IMR-90 (cell line): ENCODE data around the gene C16orf96. TPM values are rescaled to one million over a fixed set of nuclear protein-coding genes. Genes with fewer than 3 reads are reported as not detected.

Source experiments
- ATAC-seq: fragments of 200-7000 bp; cut with Tn5 transposase; 2 replicates; pipeline ENCODE4 v1.9.1; 2020; ENCODE audit warnings: low read depth, mild to moderate bottlenecking, moderate library complexity
- BruUV-seq: library from RNA; stranded (reverse); fragments of 400-500 nt; replicated peaks from 2 replicates; lab custom pipeline; 2021; lab: Mats Ljungman, UMichigan
- CTCF ChIA-PET: fragments of 300-600 bp; formaldehyde crosslinking; extraction: SDS; loops from one replicate; lab custom pipeline; 2021; ENCODE audit warnings: antibody characterized with exemption; lab: Yijun Ruan, JAX
- POLR2A ChIA-PET: fragments of 300-600 bp; sonication (Branson Sonifier 250); formaldehyde crosslinking; loops from one replicate; lab custom pipeline; 2022; ENCODE audit warnings: antibody characterized with exemption; ENCODE audit not compliant: unreplicated experiment; lab: Charles Lee
- DNase-seq: peaks from one replicate; pipeline ENCODE4 v3.0.0; 2013
- H2AFZ ChIP-seq: replicated peaks from 2 replicates; pipeline ENCODE3; 2013; ENCODE audit warnings: low read length, mild to moderate bottlenecking; ENCODE audit not compliant: poor library complexity
- H2AK5ac ChIP-seq: 2 replicates; pipeline ENCODE4 v1.6.1; 2013; ENCODE audit warnings: low read depth, low read length, inconsistent platforms
- H2AK9ac ChIP-seq: replicated peaks from 2 replicates; pipeline ENCODE3; 2013; ENCODE audit warnings: mild to moderate bottlenecking, low read depth, low read length, moderate library complexity; ENCODE audit not compliant: poor library complexity
- H2BK120ac ChIP-seq: 2 replicates; pipeline ENCODE4 v1.6.1; 2013; ENCODE audit warnings: low read depth, low read length, inconsistent platforms
- H2BK15ac ChIP-seq: 3 replicates; pipeline ENCODE4 v1.6.1; 2013; ENCODE audit warnings: low read depth, low read length, inconsistent platforms
- H2BK20ac ChIP-seq: 2 replicates; pipeline ENCODE4 v1.6.1; 2013; ENCODE audit warnings: low read depth, mild to moderate bottlenecking, inconsistent platforms, low read length, moderate library complexity
- H2BK5ac ChIP-seq: 2 replicates; pipeline ENCODE4 v1.6.1; 2013; ENCODE audit warnings: mild to moderate bottlenecking, low read depth, low read length, inconsistent platforms; ENCODE audit not compliant: poor library complexity, severe bottlenecking
- H3K14ac ChIP-seq: replicated peaks from 2 replicates; pipeline ENCODE4 v1.6.1; 2013; ENCODE audit warnings: low read depth, low read length, inconsistent platforms
- H3K18ac ChIP-seq: 2 replicates; pipeline ENCODE4 v1.6.1; 2013; ENCODE audit warnings: low read depth, low read length, control low read depth
- H3K23ac ChIP-seq: 2 replicates; pipeline ENCODE4 v1.6.1; 2013; ENCODE audit warnings: low read depth, low read length, inconsistent platforms
- H3K27ac ChIP-seq: 2 replicates; pipeline ENCODE4 v1.5.1; 2013; ENCODE audit warnings: mild to moderate bottlenecking, control low read depth, low read length; ENCODE audit not compliant: insufficient read depth
- H3K27me3 ChIP-seq: 2 replicates; pipeline ENCODE4 v1.6.1; 2013; ENCODE audit warnings: low read length; ENCODE audit not compliant: control insufficient read depth, insufficient read depth
- H3K36me3 ChIP-seq: 2 replicates; pipeline ENCODE4 v1.6.1; 2013; ENCODE audit warnings: low read length, mixed read lengths; ENCODE audit not compliant: control insufficient read depth, insufficient read depth
- H3K4ac ChIP-seq: 2 replicates; pipeline ENCODE4 v1.6.1; 2013; ENCODE audit warnings: low read depth, low read length, inconsistent platforms
- H3K4me1 ChIP-seq: 2 replicates; pipeline ENCODE4 v1.6.1; 2013; ENCODE audit warnings: low read length, mixed read lengths; ENCODE audit not compliant: control insufficient read depth, insufficient read depth
- H3K4me2 ChIP-seq: 2 replicates; pipeline ENCODE4 v1.6.1; 2013; ENCODE audit warnings: low read depth, mild to moderate bottlenecking, control low read depth, low read length, moderate library complexity
- H3K4me3 ChIP-seq: 2 replicates; pipeline ENCODE4 v1.5.1; 2013; ENCODE audit warnings: low read depth, mild to moderate bottlenecking, control low read depth, low read length, moderate library complexity; ENCODE audit not compliant: insufficient read depth
- H3K56ac ChIP-seq: 2 replicates; pipeline ENCODE4 v1.6.1; 2013; ENCODE audit warnings: low read length, inconsistent platforms; ENCODE audit not compliant: insufficient read depth; ENCODE audit errors: extremely low read depth
- H3K79me1 ChIP-seq, 2 experiments: 2 replicates each; pipeline ENCODE4 v1.6.1; 2013; ENCODE audit warnings: low read length in 2 of 2, inconsistent platforms in 1 of 2, low read depth in 1 of 2
- H3K9ac ChIP-seq: 2 replicates; pipeline ENCODE4 v1.6.1; 2013; ENCODE audit warnings: low read depth, low read length, control low read depth
- H3K9me1 ChIP-seq: 2 replicates; pipeline ENCODE4 v1.6.1; 2013; ENCODE audit warnings: low read length, inconsistent platforms; ENCODE audit not compliant: insufficient read depth
- H3K9me3 ChIP-seq: 2 replicates; pipeline ENCODE4 v1.6.1; 2013; ENCODE audit warnings: low read length; ENCODE audit not compliant: control insufficient read depth, insufficient read depth
- H4K20me1 ChIP-seq: 2 replicates; pipeline ENCODE4 v1.6.1; 2013; ENCODE audit warnings: low read length, inconsistent platforms; ENCODE audit not compliant: insufficient read depth
- H4K5ac ChIP-seq: 2 replicates; pipeline ENCODE4 v1.6.1; 2013; ENCODE audit warnings: mild to moderate bottlenecking, low read depth, low read length, control low read depth
- H4K8ac ChIP-seq, 2 experiments: 2 replicates each; pipeline ENCODE4 v1.6.1; 2013; ENCODE audit warnings: low read depth in 2 of 2, low read length in 2 of 2, control low read depth in 1 of 2, inconsistent platforms in 1 of 2
- H4K91ac ChIP-seq: 2 replicates; pipeline ENCODE4 v1.6.1; 2013; ENCODE audit warnings: low read depth, low read length, inconsistent platforms; ENCODE audit not compliant: insufficient read depth
- BHLHE40 ChIP-seq: fragments of 150-350 bp; IDR thresholded peaks from 2 replicates; pipeline ENCODE4 v1.6.1; 2016; ENCODE audit warnings: mild to moderate bottlenecking, low read depth, low read length
- CEBPB ChIP-seq: IDR thresholded peaks from 2 replicates; pipeline ENCODE4 v1.6.1; 2012; ENCODE audit warnings: low read depth, low read length, improper control_type of control experiment
- CHD1 ChIP-seq: IDR thresholded peaks from 2 replicates; pipeline ENCODE4 v1.6.1; 2012; ENCODE audit warnings: low read depth, low read length, improper control_type of control experiment
- CTCF ChIP-seq: conservative IDR thresholded peaks from 2 replicates; pipeline ENCODE4 v1.5.1; 2012; ENCODE audit warnings: mild to moderate bottlenecking, low read depth, low read length, improper control_type of control experiment
- ELK1 ChIP-seq: fragments of 150-350 bp; IDR thresholded peaks from 2 replicates; pipeline ENCODE4 v1.6.1; 2016; ENCODE audit warnings: low read depth, mild to moderate bottlenecking, low read length, moderate library complexity, borderline replicate concordance
- FOS ChIP-seq: fragments of 150-350 bp; IDR thresholded peaks from 2 replicates; pipeline ENCODE4 v1.6.1; 2016; ENCODE audit warnings: low read depth, low read length
- MAFK ChIP-seq: IDR thresholded peaks from 2 replicates; pipeline ENCODE4 v1.6.1; 2012; ENCODE audit warnings: low read depth, low read length, improper control_type of control experiment
- MAZ ChIP-seq: IDR thresholded peaks from 2 replicates; pipeline ENCODE4 v1.6.1; 2012; ENCODE audit warnings: low read depth, mild to moderate bottlenecking, low read length, improper control_type of control experiment, moderate library complexity, borderline replicate concordance
- MXI1 ChIP-seq: IDR thresholded peaks from 2 replicates; pipeline ENCODE4 v1.6.1; 2012; ENCODE audit warnings: low read depth, mild to moderate bottlenecking, low read length, moderate library complexity, borderline replicate concordance
- NFE2L2 ChIP-seq: fragments of 150-350 bp; IDR thresholded peaks from 2 replicates; pipeline ENCODE4 v1.6.1; 2016; ENCODE audit warnings: low read depth, mild to moderate bottlenecking, low read length
- POLR2A ChIP-seq: IDR thresholded peaks from 2 replicates; pipeline ENCODE4 v1.6.1; 2012; ENCODE audit warnings: mild to moderate bottlenecking, low read depth, low read length
- RAD21 ChIP-seq: IDR thresholded peaks from 2 replicates; pipeline ENCODE4 v1.6.1; 2012; ENCODE audit warnings: low read length, improper control_type of control experiment
- RCOR1 ChIP-seq: IDR thresholded peaks from 2 replicates; pipeline ENCODE4 v1.6.1; 2012; ENCODE audit warnings: mild to moderate bottlenecking, low read length, improper control_type of control experiment; ENCODE audit not compliant: insufficient replicate concordance
- RFX5 ChIP-seq: IDR thresholded peaks from 2 replicates; pipeline ENCODE4 v1.8.0; 2012; ENCODE audit warnings: low read depth, mild to moderate bottlenecking, low read length, moderate library complexity
- SMC3 ChIP-seq: fragments of 150-350 bp; IDR thresholded peaks from 2 replicates; pipeline ENCODE4 v1.6.1; 2016; ENCODE audit warnings: low read depth, mild to moderate bottlenecking, antibody characterized with exemption, low read length, moderate library complexity
- WGBS, 2 experiments: methylation state at CpG; one replicate each; pipeline versions ENCODE4 v1.1.5 to v1.1.7; 2013; ENCODE audit warnings: missing lambda C conversion rate in 2 of 2; ENCODE audit not compliant: insufficient read length in 1 of 2; ENCODE audit errors: extremely low coverage in 2 of 2; 5-methylcytosine and 5-hydroxymethylcytosine counted together
- dilution Hi-C: fragments of 300-500 bp; cut with HindIII; formaldehyde crosslinking; loops from one replicate; pipeline ENCODE4 v1.14.3; 2018; ENCODE audit warnings: low sequenced_read_pairs; ENCODE audit not compliant: unreplicated experiment
- in situ Hi-C: fragments of 300-500 bp; cut with MboI; formaldehyde crosslinking; loops from 3 replicates; pipeline ENCODE4 v1.14.3; 2019; ENCODE audit warnings: low sequenced_read_pairs, inconsistent platforms, mixed read lengths
- intact Hi-C: fragments of 100-400 bp; cut with micrococcal nuclease; formaldehyde crosslinking; loops from 2 replicates; pipeline ENCODE4 v1.10.0; 2022
- polyA plus RNA-seq, 3 experiments: library from polyadenylated mRNA; depleted of rRNA; stranded (reverse); fragments of >200 nt; gene quantifications; 2 replicates each; pipeline ENCODE4 v1.2.3, GENCODE V29; 2012; ENCODE audit warnings: low replicate concordance in 1 of 3
- total RNA-seq: library from RNA; depleted of rRNA; stranded (reverse); fragments of >200 nt; gene quantifications from 2 replicates; pipeline ENCODE4 v1.2.3, GENCODE V29; 2012
- TF ChIP-seq, protein P1 (sequence below): fragments of 150-350 bp; IDR thresholded peaks from 2 replicates; pipeline ENCODE4 v1.6.1; 2017; ENCODE audit warnings: mild to moderate bottlenecking, antibody characterized with exemption, low read length, low read depth

C16orf96 gene
- total and polyA plus RNA-seq, 2 of the 4 experiments (the other 2 are of a cell fraction) = not detected

DNA sequence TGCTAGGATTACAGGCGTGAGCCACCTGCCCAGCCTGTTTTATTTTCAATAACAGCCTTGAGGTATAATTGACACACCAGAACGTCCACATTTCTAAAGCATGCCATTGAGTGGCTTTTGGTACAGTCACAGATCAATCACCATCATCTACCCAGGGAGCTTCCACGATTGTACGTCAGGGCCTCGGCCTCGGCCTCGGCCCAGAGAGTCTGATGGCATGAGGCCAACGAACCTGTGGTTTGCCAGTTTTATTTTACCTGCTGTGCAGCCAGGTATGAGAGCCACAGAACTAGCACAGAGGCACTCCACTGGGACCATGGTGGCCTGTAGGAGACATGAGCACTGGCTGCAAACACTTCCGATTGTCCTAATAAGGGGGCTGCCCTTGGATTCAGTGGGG lies 50.2 kb downstream of the C16orf96 start:
- Histone ChIP-seq H4K91ac (no peak overlapping the region), H3K79me1 (peaks cover 7 to 34% of the 10 kb centered on the region in 2 experiments; a peak in 3 of 4 replicates), H2AK9ac (no peak overlapping the region), H4K20me1 (peaks cover 35% of the 10 kb centered on the region), H4K5ac (no peak overlapping the region), H3K27me3 (peaks cover under 1% of the 10 kb centered on the region; the same call in 1 of the 2 replicates), H2AFZ (no peak overlapping the region), H3K14ac (no peak overlapping the region), H3K4ac (no peak overlapping the region), H2BK120ac (no peak overlapping the region), H3K56ac (no peak overlapping the region), H3K18ac (no peak overlapping the region), H3K27ac (no peak overlapping the region), H3K4me1 (peaks cover 3% of the 10 kb centered on the region; the same call in 1 of the 2 replicates), H2BK5ac (no peak overlapping the region), H3K4me3 (no peak overlapping the region), H3K9ac (no peak overlapping the region), H2BK15ac (no peak overlapping the region), H2AK5ac (no peak overlapping the region), H3K9me1 (no peaks in the 10 kb centered on the region), H3K23ac (no peak overlapping the region), H3K4me2 (no peak overlapping the region), H3K36me3 (peaks cover 24% of the 10 kb centered on the region; the same call in 1 of the 2 replicates), H4K8ac (no peak overlapping the region), H3K9me3 (no peaks in the 10 kb centered on the region), H2BK20ac (no peak overlapping the region)
- 81% methylated on average over 6 of the region's 9 CpGs; no CpG with 5 or more reads in 1 of the 2 experiments for WGBS, 2 experiments
- intact Hi-C loops = no loop called here
- ATAC-seq = no peak
- DNase-seq = no peak
- BruUV-seq = no TSS peak
- ChIA-PET CTCF (interaction anchor here (0.6 kb wide), 1 partner anchor 11 kb away, joined by 5 read pairs; no protein-coding TSS in a partner anchor), POLR2A (no interaction called here)
- dilution Hi-C loops = no loop called here
- in situ Hi-C loops = no loop called here
- no peak for TF ChIP-seq NFE2L2
- TF ChIP-seq RCOR1 = no peak
- no peak for TF ChIP-seq MAZ
- no peak for TF ChIP-seq RAD21
- no peak for TF ChIP-seq MAFK
- TF ChIP-seq BHLHE40 = no peak
- no peak for TF ChIP-seq ELK1
- no peak for TF ChIP-seq POLR2A
- TF ChIP-seq, protein P1, sequence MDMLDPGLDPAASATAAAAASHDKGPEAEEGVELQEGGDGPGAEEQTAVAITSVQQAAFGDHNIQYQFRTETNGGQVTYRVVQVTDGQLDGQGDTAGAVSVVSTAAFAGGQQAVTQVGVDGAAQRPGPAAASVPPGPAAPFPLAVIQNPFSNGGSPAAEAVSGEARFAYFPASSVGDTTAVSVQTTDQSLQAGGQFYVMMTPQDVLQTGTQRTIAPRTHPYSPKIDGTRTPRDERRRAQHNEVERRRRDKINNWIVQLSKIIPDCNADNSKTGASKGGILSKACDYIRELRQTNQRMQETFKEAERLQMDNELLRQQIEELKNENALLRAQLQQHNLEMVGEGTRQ = no peak
- TF ChIP-seq MXI1 = no peak
- TF ChIP-seq CEBPB = no peak
- no peak for TF ChIP-seq CHD1
- no peak for TF ChIP-seq CTCF
- no peak for TF ChIP-seq FOS
- no peak for TF ChIP-seq SMC3
- TF ChIP-seq RFX5 = no peak
